NCI-H1694 treated with DMSO at 0.1 percent for 48 hours (cell line): Measurements from ENCODE around the gene MAST3.
"Not testable (repeated sequence)": the region's sequence is repeated elsewhere in the genome, so short reads cannot be mapped to it uniquely, and the experiment has no call there.

Source experiments
- DNase-seq: peaks from one replicate; lab custom pipeline; 2025; lab: John Stamatoyannopoulos, UW

MAST3 gene

GRCh38 chr19:18137657-18138339 is 40.2 kb downstream of the MAST3 start:
- DNase-seq, result no peak

DNA sequence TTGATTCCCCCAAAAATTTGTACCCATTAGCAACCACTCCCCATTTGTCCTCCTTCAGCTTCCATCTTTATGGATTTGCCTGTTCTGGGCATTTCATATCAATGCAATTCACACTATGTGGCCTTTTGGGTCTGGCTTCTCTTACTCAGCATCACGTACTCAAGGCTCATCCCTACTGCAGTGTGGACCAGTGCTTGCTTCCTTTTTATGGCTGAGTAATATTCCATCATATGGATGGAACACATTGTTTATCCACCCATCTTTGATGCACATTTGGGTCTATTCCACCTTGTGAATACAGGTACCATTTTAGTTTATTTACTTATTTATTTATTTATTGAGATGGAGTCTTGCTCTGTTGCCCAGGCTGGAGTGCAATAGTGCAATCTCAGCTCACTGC is 42.9 kb downstream of the MAST3 start:
- no peak for DNase-seq

DNA sequence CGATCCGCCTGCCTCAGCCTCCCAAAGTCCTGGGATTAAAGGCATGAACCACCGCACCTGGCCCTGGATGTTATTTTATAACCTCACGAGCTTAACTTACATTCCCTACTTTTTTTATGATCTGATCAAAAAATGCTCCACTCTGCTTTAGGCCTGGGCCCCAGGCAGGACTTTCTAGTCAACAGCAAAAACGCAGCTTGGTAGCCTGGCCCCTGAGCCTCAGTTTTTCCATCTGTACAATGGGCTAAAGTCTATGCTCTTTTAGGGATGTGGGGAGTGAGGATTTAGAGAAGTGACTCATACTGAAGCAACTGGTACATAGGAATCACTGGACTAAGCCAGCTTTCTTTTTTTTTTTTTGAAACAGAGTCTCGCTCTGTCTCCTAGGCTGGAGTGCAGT is 43.5 kb downstream of the MAST3 start:
- no peak for DNase-seq

GRCh38 chr19:18143902-18144301 is 46.3 kb downstream of the MAST3 start:
- no peak for DNase-seq

GRCh38 chr19:18144361-18144760 is 46.8 kb downstream of the MAST3 start:
- no peak for DNase-seq

DNA sequence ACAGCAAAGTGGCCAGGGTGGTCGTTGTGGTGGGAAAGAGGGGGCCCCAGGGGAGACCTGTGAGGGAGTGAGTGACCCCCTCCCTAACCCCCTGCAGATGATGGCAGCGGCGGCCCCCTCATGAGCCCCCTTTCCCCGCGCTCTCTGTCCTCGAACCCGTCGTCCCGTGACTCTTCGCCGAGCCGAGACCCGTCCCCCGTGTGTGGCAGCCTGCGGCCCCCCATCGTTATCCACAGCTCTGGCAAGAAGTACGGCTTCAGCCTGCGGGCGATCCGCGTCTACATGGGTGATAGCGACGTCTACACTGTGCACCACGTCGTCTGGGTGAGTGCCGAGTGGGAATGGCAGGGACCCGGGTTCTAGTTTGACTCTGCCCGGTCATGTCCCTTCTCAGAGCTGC is 47.3 kb downstream of the MAST3 start:
- DNase-seq, result no peak

DNA sequence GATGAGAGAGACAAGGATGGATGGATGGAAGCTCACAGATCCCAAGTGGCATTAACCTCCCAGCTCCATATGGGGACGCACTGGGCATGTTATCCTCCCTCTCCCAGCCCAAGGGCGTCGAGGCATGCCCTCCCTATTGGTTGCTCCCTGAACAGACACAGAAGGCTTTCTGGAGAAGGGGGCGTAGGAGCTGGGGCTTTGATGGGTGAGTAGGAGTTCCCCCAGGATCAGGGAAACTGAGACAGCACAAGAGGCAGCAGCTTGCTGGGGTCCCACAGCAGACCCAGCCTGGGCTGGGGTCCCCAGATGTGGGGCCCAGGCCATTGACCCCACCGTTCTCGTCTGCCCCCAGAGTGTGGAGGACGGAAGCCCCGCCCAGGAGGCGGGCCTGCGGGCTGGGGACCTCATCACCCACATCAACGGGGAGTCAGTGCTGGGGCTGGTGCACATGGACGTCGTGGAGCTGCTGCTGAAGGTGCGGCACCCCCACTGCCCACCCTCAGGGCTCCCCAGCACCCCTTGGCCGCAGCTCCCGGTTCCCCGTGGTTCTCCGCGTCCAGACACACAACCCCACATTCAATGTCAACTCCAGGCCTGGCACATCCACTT is 47.9 kb downstream of the MAST3 start:
- no peak for DNase-seq

- no peak for DNase-seq
Observed at GRCh38 chr19:18147396-18147795, 49.8 kb downstream of the MAST3 start.

GRCh38 chr19:18149596-18149975 is 52.0 kb downstream of the MAST3 start:
- no peak for DNase-seq

DNA sequence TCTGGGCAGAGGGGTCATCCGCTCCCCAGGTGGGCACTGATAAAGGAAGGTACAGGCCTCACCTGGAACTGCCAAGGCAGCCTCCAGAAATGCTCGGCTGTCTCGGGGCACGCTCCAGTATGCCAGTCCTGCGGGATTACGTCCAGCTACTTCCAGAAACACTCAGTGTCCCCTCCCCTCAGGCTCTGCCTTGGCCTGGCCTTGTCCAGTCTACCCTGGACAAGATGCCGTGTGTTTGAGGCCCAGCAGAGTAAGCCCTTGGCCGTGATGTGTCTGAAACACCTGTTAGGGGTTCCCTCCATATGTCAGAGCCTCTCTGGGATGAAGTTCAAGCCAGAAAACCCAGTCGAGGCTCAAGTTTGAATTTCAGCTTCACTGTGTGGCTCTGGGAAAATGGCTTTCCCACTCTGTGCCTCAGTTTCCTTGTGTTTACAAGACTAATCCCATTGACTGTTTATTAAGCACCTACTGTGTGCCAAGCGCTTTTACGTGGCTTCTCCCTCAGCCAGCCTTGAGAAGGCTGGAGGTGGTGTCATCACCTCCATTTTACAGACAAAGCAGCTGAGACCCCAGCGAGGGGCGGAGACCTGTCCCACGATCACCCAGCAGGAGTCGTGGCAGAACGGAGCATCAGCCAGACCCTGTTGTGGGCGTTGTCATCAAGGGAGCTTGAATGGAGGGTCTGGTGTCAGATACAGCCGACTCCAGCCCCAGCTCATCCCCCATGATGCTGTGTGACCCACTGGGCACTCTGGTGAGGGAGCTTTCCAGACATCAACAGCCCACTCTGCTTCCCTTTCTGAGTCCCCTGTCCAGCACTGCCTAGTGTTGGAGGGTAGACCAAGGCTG is 53.4 kb downstream of the MAST3 start:
- DNase-seq, result no peak

- DNase-seq, result peak; percentile 95
Observed at GRCh38 chr19:18152442-18152816, 54.9 kb downstream of the MAST3 start.

DNA sequence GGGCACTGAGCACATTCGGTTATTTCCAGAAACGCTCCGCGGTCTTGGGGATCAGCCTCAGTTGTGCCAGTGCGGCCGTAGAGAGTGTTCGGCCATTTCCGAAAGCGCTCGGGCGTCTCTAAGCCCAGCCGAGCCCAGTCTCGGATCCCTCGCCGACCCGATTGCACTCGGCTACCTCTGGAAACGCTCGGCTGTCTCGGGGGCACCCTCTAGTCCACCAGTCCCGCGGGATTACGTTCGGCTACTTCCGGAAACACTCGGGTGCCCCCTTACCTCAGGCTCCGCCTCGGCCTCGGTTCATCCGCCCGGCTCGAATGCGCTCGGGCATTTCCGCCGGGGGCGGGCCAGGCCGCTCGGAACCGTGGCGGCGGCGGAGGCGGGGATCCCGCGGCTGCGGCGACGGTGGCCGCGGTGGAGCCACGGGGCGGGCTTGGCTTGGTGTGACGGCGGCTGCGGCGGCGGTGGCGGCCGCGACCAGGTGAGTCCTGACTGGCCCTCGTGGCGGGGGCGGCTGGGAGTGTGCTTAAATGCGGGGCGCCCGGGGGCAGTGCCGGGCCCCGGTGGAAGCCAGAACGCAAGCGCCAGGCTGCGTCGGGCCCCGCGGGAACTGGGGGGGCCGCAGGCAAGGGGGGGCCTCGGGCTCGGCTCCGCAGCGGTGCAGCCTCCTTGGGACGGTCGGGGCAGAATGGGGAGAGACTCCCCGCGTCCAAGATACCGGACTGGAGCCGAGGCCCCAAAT is 55.4 kb downstream of the MAST3 start, which contains the start of gene PIK3R2:
Gene PIK3R2 (plus strand): TSS at position 347 of the 739 bp plus-strand sequence. CDS start 2,717 bp downstream, outside the sequence.
- peak; percentile 98 for DNase-seq

- DNase-seq, result no peak
Observed at GRCh38 chr19:18153556-18154134, 56.1 kb downstream of the MAST3 start.

DNA sequence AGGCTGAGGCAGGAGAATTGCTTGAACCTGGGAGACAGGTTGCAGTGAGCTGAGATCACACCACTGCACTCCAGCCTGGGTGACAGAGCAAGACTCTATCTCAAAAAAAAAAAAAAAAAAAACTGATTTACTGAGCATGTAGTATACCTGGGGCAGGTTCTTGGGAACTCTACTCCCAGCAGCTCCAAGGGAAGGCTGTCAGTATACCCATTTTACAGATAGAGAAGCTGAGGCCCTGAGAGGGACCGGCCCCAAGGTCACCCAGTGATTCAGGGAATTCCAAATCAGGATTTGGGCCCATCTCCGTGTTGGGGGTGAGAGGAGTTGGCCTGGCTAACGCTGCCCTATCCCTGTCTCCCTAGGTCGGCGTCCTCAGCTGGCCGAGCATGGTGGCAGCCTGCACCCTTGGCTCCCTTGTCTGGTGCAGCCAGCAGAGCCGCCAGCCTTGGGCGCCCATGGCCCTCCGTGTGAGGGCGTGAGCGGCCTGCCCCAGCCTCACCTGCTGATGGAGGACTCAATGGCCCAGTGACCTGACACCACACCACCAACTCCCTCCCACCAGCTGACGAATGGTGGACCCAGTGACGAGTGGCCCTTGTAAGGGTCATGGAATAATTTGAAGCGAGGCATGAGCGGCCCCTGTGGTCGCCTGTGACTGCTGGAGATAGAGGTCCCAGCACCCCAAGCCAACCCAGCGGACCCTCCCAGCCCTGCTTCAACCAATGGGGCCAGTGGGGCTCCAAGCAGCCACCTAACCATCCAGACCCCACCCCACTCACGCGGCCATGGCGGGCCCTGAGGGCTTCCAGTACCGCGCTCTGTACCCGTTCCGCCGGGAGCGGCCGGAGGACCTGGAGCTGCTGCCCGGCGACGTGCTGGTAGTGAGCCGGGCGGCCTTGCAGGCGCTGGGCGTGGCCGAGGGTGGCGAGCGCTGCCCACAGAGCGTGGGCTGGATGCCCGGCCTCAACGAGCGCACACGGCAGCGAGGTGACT is 57.8 kb downstream of the MAST3 start:
- no peak for DNase-seq

DNA sequence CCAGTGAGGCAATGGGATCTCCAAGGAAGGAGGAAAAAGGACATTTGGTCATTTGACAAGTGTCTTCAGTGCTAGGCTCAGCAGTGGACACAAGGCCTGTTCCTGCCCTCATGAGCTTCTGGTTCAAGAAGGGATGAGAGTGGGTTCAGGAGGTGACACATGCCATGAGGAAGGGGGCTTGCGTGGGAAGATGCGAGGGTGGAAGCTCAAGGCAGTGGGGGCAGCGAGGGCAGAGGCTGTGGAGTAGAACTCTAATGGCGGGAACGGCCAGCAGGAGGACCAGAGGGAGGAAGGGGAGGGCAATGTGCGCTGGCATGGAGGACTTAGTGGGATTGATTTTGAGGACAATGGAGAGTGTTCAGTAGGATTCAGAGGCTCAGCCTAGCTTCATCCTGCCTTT is 58.7 kb downstream of the MAST3 start:
- no peak for DNase-seq

- DNase-seq, result peak; percentile 86
Observed at GRCh38 chr19:18156841-18157464, 59.4 kb downstream of the MAST3 start.

GRCh38 chr19:18157465-18158063 is 60.0 kb downstream of the MAST3 start:
- peak; percentile 92 for DNase-seq

DNA sequence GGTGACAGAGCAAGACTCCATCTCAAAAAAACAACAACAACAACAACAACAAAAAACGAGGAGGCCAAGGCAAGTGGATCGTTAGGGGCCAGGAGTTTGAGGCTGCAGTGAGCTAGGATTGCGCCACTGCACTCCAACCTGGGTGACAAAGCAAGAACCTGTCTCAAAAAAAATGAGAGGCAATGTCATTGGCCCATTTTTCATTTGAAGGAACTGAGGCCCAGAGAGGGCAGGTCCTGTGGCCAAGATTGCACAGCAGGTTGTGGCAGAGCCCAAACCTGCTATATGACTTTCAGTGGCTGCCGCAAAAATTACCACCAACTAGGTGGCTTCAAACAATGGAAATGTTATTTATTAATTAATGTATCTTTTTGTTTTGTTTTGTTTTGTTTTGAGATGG is 60.9 kb downstream of the MAST3 start:
- DNase-seq, result no peak

DNA sequence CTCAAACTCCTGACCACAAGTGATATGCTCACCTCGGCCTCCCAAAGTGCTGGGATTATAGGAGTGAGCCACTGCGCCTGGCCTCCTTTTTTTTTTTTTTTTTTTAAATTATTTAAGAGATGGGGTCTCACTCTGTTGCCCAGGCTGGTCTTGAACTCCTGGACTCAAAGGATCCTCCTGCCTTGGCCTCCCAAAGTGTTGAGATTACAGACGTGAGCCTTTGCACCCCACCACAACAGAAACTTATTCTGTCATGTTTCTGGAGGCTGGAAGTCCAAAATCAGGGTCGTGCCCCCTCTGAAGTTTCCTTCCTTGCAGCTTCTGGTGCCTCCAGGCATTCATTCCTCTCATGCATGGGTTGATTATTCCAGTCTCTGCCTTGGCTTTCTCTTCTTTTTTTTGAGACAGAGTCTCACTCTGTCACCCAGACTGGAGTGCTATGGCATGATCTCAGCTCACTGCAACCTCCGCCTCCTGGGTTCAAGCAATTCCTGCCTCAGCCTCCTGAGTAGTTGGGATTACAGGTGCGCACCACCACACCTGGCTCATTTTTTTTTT is 61.6 kb downstream of the MAST3 start:
- DNase-seq, result not testable (repeated sequence)
